HL-60/S4 (cell line): ENCODE data around the gene SSX2B.
"Not testable (repeated sequence)": the region's sequence is repeated elsewhere in the genome, so short reads cannot be mapped to it uniquely, and the experiment has no call there.

Source experiments
- in situ Hi-C: fragments of 300-500 bp; cut with MboI; formaldehyde crosslinking; loops from 2 replicates; pipeline ENCODE4 v1.14.3; 2022; ENCODE audit warnings: low sequenced_read_pairs

Gene SSX2B

DNA sequence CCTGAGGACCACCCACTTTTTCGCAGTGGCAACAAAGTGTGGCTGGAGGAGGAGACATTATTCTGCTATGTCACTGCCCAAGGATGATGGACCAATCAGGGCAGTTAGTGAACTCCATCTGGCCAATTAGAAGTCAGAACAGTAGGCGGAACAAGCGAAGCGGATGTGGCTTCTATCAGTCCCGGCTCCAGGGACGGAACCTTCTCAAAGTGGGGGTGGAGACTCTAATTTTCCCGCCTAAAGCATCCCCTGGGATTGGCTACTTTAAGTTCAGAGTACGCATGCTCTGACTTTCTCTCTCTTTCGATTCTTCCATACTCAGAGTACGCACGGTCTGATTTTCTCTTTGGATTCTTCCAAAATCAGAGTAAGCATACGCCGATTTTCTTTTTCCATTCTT, at the start of gene SSX2B:
Gene SSX2B (plus strand): TSS at position 301 of the 400 bp plus-strand sequence. CDS start 1,429 bp downstream, outside the sequence.
- in situ Hi-C loops = not testable (repeated sequence)

DNA sequence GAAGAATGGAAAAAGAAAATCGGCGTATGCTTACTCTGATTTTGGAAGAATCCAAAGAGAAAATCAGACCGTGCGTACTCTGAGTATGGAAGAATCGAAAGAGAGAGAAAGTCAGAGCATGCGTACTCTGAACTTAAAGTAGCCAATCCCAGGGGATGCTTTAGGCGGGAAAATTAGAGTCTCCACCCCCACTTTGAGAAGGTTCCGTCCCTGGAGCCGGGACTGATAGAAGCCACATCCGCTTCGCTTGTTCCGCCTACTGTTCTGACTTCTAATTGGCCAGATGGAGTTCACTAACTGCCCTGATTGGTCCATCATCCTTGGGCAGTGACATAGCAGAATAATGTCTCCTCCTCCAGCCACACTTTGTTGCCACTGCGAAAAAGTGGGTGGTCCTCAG, 44.0 kb upstream of the SSX2B start, which contains the start of gene SSX2:
Gene SSX2 (minus strand): TSS at position 101 of the 400 bp plus-strand sequence. CDS start 1,429 bp downstream, outside the sequence.
- in situ Hi-C loops = not testable (repeated sequence)

GRCh38 chrX:52765983-52766382, 14.9 kb downstream of the SSX2B start:
- in situ Hi-C loops = not testable (repeated sequence)

DNA sequence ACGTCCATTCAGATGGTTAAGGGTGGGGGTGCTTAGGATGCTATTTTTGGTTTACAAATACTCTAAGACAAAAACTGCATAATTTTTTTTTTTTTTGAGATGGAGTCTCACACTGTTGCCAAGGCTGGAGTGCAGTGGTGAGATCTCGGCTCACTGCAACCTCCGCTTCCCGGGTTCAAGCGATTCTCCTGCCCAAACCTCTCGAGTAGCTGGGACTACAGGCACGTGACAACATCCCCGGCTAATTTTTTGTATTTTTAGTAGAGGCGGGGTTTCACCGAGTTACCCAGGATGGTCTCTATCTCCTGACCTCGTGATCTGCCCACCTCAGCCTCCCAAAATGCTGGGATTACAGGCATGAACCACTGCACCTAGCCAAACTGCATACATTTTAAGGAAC, 22.5 kb downstream of the SSX2B start:
- in situ Hi-C loops = not testable (repeated sequence)

DNA sequence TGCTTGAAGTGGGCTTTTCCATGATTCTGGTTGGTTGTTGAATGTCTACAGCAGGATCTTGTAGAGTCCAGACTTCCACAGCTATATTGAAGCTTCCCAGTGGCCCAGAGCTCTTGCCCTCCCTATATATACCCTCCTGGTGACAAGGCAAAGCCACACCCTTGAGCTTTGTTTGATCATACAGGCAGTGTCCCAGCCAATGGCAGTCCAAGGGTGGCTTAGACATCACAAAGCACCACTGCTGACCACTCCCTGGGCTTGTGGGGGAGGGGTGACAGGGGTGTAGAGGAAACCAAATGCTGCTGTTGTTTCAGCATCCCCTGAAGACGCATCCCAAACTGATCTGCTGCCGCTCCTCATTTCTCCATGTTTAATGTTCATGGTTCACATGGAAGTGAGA, 46.3 kb downstream of the SSX2B start, which contains the start of gene SPANXN5:
Gene SPANXN5 (minus strand): TSS at position 101 of the 400 bp plus-strand sequence. CDS start 79 bp downstream, at position 22.
- in situ Hi-C loops = not testable (repeated sequence)

DNA sequence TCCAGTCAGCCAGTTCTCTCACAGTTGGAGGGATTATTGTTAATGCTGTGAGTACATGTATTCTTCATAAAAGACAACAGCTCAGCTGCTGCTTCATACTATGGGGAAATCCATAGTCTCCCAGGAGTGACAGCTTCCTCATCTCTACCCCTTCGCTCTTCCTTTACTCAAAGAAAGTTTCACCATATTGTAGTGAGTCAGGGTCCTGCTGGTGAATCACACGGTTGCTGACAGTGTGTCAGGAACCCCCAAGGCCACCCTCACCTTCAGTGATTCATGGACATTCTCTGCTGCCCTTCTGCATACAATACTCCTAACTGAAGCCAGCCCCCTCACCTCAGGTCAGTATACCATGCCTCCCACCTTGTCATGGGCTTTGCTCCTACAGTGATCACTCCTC, 53.8 kb downstream of the SSX2B start:
- in situ Hi-C loops = loop anchor here (25.0 kb wide), 1 partner anchor 193 kb away; no protein-coding TSS in a partner anchor
